GM19395 (cell line): ENCODE results near the gene USP13.

ENCODE experiments used
- ATAC-seq: cut with Tn5 transposase; IDR thresholded peaks from one replicate; pipeline ENCODE4 v1.9.1; 2021; ENCODE audit warnings: mild to moderate bottlenecking, moderate library complexity; ENCODE audit not compliant: unreplicated experiment

Gene USP13

GRCh38 chr3:179694731-179695130 lies 41.9 kb downstream of the USP13 start:
- ATAC-seq: no peak

- no peak for ATAC-seq
Observed at GRCh38 chr3:179695672-179696313, 43.0 kb downstream of the USP13 start.

- ATAC-seq: no peak
Observed at GRCh38 chr3:179697736-179698332, 45.0 kb downstream of the USP13 start.

- no peak for ATAC-seq
Observed at GRCh38 chr3:179700716-179701115, 47.9 kb downstream of the USP13 start.

- ATAC-seq: no peak
Observed at GRCh38 chr3:179701176-179701827, 48.5 kb downstream of the USP13 start.

GRCh38 chr3:179702271-179702947 lies 49.6 kb downstream of the USP13 start:
- ATAC-seq: no peak

GRCh38 chr3:179703816-179704215 lies 51.0 kb downstream of the USP13 start:
- no peak for ATAC-seq

- ATAC-seq: no peak
Observed at GRCh38 chr3:179706233-179706632, 53.4 kb downstream of the USP13 start.

GRCh38 chr3:179710079-179710478 lies 57.2 kb downstream of the USP13 start:
- no peak for ATAC-seq

- no peak for ATAC-seq
Observed at GRCh38 chr3:179713643-179714090, 60.8 kb downstream of the USP13 start.

GRCh38 chr3:179715582-179715981 lies 62.7 kb downstream of the USP13 start:
- ATAC-seq: no peak

GRCh38 chr3:179716226-179716625 lies 63.4 kb downstream of the USP13 start:
- ATAC-seq: no peak

GRCh38 chr3:179716811-179717210 lies 64.0 kb downstream of the USP13 start:
- ATAC-seq: no peak

- no peak for ATAC-seq
Observed at GRCh38 chr3:179717219-179717618, 64.4 kb downstream of the USP13 start.

GRCh38 chr3:179719048-179719734 lies 66.4 kb downstream of the USP13 start:
- ATAC-seq: no peak

- no peak for ATAC-seq
Observed at GRCh38 chr3:179720196-179720595, 67.4 kb downstream of the USP13 start.

- no peak for ATAC-seq
Observed at GRCh38 chr3:179723617-179724016, 70.8 kb downstream of the USP13 start.

- no peak for ATAC-seq
Observed at GRCh38 chr3:179726075-179726699, 73.3 kb downstream of the USP13 start.

GRCh38 chr3:179729086-179729485 lies 76.2 kb downstream of the USP13 start:
- ATAC-seq: no peak

- no peak for ATAC-seq
Observed at GRCh38 chr3:179729981-179730380, 77.1 kb downstream of the USP13 start.

GRCh38 chr3:179730506-179730905 lies 77.7 kb downstream of the USP13 start:
- no peak for ATAC-seq
